Activated T-cell treated with anti-CD3 and anti-CD28 coated beads, Interleukin-2, amount 50 U/mL, for 1 hour (primary cell): ENCODE data around the gene COL9A3.

Experiments
- DNase-seq: peaks from one replicate; pipeline ENCODE4 v3.0.0-alpha.2; 2020

The COL9A3 gene

GRCh38 chr20:62799036-62799435, 17.8 kb upstream of the COL9A3 start:
- DNase-seq: no peak

- no peak for DNase-seq
These were observed 17.4 kb upstream of the COL9A3 start for GRCh38 chr20:62799459-62799858.

- no peak for DNase-seq
These were observed 17.0 kb upstream of the COL9A3 start for GRCh38 chr20:62799873-62800272.

GRCh38 chr20:62800314-62801259, 16.3 kb upstream of the COL9A3 start:
- DNase-seq: no peak

GRCh38 chr20:62801284-62802010, 15.4 kb upstream of the COL9A3 start:
- DNase-seq: no peak

- no peak for DNase-seq
These were observed 14.7 kb upstream of the COL9A3 start for GRCh38 chr20:62802026-62802712.

GRCh38 chr20:62804021-62804626, 12.7 kb upstream of the COL9A3 start:
- DNase-seq: no peak

- DNase-seq: peak; percentile 77
These were observed 12.2 kb upstream of the COL9A3 start, which contains the start of gene OGFR for GRCh38 chr20:62804627-62805154. Gene OGFR, plus strand, starts transcription at chr20:62804835. Its CDS starts 25 bp downstream, at chr20:62804860.

- peak; percentile 49 for DNase-seq
These were observed 11.6 kb upstream of the COL9A3 start for GRCh38 chr20:62805155-62805710.

GRCh38 chr20:62805711-62806382, 11.0 kb upstream of the COL9A3 start:
- no peak for DNase-seq

GRCh38 chr20:62806383-62807050, 10.3 kb upstream of the COL9A3 start:
- no peak for DNase-seq

- no peak for DNase-seq
These were observed 9.2 kb upstream of the COL9A3 start for GRCh38 chr20:62807444-62808210.

GRCh38 chr20:62808211-62808865, 8.5 kb upstream of the COL9A3 start:
- peak; percentile 81 for DNase-seq

GRCh38 chr20:62809530-62810428, 7.1 kb upstream of the COL9A3 start:
- DNase-seq: no peak

GRCh38 chr20:62811320-62811719, 5.5 kb upstream of the COL9A3 start:
- DNase-seq: no peak

- DNase-seq: no peak
These were observed 5.1 kb upstream of the COL9A3 start for GRCh38 chr20:62811720-62812119.

GRCh38 chr20:62812181-62812906, 4.5 kb upstream of the COL9A3 start:
- DNase-seq: no peak

- no peak for DNase-seq
These were observed 4.0 kb upstream of the COL9A3 start for GRCh38 chr20:62812907-62813200.
